ENCODE data around the gene CC2D2A.

DNA sequence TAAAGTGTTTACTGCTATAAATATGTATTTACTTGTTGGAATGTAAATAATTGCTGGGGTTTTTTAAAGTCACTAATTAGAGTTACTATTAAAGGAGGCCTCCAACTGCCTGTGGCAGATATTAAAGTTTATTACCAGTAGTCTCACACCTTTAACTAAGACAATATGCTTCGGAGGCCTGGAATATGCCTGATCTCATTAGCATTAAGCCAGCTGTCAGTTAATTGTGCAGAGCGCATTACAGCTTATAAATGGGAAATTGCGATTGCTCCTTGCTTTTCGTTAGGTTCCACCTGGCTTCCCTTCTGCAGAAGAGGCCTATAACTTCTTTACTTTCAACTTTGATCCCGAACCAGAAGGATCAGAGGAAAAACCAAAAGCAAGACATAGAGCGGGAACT lies 41.3 kb downstream of the CC2D2A start:
- TF ChIP-seq CTCF (IDR thresholded peaks at IDR 0.05) (no peak), REST (IDR thresholded peaks at IDR 0.05; ENCODE audit: insufficient read depth in 1 of 2, low read depth in 2 of 2, low read length in 1 of 2) (no peak)

Measured in Panc1 (cell line).